NCI-H2107 treated with DMSO at 0.1 percent for 48 hours (cell line): Measurements from ENCODE around the gene CFAP73.
"Not testable (repeated sequence)": the region's sequence is repeated elsewhere in the genome, so short reads cannot be mapped to it uniquely, and the experiment has no call there.

Experiments used
- DNase-seq: peaks from one replicate; lab custom pipeline; 2025; ENCODE audit not compliant: unreplicated experiment; lab: John Stamatoyannopoulos, UW

The CFAP73 gene

GRCh38 chr12:113141716-113142115 is 7.8 kb upstream of the CFAP73 start:
- not testable (repeated sequence) for DNase-seq

- no peak for DNase-seq
These were observed 7.2 kb upstream of the CFAP73 start for GRCh38 chr12:113142173-113142885.

GRCh38 chr12:113142886-113143332 is 6.6 kb upstream of the CFAP73 start:
- DNase-seq, result no peak

GRCh38 chr12:113143959-113144358 is 5.6 kb upstream of the CFAP73 start:
- DNase-seq, result no peak

GRCh38 chr12:113144806-113145205 is 4.7 kb upstream of the CFAP73 start:
- no peak for DNase-seq

GRCh38 chr12:113145720-113146551 is 3.6 kb upstream of the CFAP73 start:
- no peak for DNase-seq

GRCh38 chr12:113146999-113147398 is 2.5 kb upstream of the CFAP73 start:
- DNase-seq, result no peak

GRCh38 chr12:113151655-113152054 is 2.1 kb downstream of the CFAP73 start:
- no peak for DNase-seq

GRCh38 chr12:113152196-113152834 is 2.8 kb downstream of the CFAP73 start:
- DNase-seq, result no peak

GRCh38 chr12:113152835-113153814 is 3.6 kb downstream of the CFAP73 start:
- DNase-seq, result peak; percentile 25

- DNase-seq, result no peak
These were observed 4.9 kb downstream of the CFAP73 start for GRCh38 chr12:113154351-113154973.

- DNase-seq, result no peak
These were observed 5.5 kb downstream of the CFAP73 start for GRCh38 chr12:113155060-113155459.

- DNase-seq, result no peak
These were observed 6.1 kb downstream of the CFAP73 start for GRCh38 chr12:113155646-113156045.

- no peak for DNase-seq
These were observed 7.8 kb downstream of the CFAP73 start for GRCh38 chr12:113157218-113157859.

GRCh38 chr12:113158439-113159203 is 9.1 kb downstream of the CFAP73 start:
- DNase-seq, result no peak

- DNase-seq, result no peak
These were observed 10.4 kb downstream of the CFAP73 start for GRCh38 chr12:113159937-113160336.

- DNase-seq, result no peak
These were observed 12.0 kb downstream of the CFAP73 start for GRCh38 chr12:113161415-113162016.
